ENCODE measurements around the gene ELMOD3. TPM values are rescaled to one million over a fixed set of nuclear protein-coding genes. Genes with fewer than 3 reads are reported as not detected.
A peak's percentile ranks its signal among the peaks of the same experiment; 100 is the strongest.
"Not testable (repeated sequence)": the region's sequence is repeated elsewhere in the genome, so short reads cannot be mapped to it uniquely, and the experiment has no call there.

ELMOD3 gene
- total RNA-seq, 1 experiment from 2014 or later, result 7.1 TPM

- no peak for DNase-seq (ENCODE audit: low spot score)
Observed at GRCh38 chr2:85329181-85329651, 25.4 kb upstream of the ELMOD3 start.

- not testable (repeated sequence) for DNase-seq (ENCODE audit: low spot score)
Observed at GRCh38 chr2:85329701-85330100, 24.9 kb upstream of the ELMOD3 start.

GRCh38 chr2:85330839-85331636 lies 23.5 kb upstream of the ELMOD3 start:
- DNase-seq (ENCODE audit: low spot score), result no peak

DNA sequence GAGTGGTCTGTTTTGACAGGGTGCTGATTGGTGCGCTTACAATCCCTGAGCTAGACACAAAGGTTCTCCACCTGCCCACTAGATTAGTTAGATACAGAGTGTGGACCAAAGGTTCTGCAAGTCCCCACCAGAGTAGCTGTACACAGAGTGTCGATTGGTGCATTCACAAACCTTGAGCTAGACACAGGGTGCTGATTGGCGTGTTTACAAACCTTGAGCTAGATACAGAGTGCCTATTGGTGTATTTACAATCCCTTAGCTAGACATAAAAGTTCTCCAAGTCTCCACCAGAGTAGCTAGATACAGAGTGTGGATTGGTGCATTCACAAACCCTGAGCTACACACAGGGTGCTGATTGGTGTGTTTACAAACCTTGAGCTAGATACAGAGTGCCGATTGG lies 20.7 kb upstream of the ELMOD3 start:
- not testable (repeated sequence) for DNase-seq (ENCODE audit: low spot score)

DNA sequence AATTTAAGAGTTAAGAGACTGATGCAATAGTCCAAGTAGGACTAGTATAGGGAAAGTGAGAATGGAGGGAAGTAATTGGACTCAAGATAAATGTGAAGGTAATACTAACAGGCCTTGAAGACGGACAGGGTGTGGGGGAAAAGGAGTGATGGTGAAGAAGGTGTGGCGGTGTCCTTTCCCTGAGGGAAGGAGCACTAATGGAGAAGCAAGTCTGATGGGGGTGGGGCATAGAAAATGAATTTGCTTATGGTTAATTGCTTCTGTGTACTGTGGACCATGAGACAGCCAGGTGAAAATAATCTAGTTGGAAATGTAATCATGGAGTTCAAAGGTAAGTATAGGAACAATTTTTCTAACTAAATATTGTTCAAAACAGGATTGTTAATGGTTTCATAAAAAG lies 19.6 kb upstream of the ELMOD3 start:
- no peak for DNase-seq (ENCODE audit: low spot score)

GRCh38 chr2:85340034-85340892 lies 14.3 kb upstream of the ELMOD3 start:
- no peak for DNase-seq (ENCODE audit: low spot score)

DNA sequence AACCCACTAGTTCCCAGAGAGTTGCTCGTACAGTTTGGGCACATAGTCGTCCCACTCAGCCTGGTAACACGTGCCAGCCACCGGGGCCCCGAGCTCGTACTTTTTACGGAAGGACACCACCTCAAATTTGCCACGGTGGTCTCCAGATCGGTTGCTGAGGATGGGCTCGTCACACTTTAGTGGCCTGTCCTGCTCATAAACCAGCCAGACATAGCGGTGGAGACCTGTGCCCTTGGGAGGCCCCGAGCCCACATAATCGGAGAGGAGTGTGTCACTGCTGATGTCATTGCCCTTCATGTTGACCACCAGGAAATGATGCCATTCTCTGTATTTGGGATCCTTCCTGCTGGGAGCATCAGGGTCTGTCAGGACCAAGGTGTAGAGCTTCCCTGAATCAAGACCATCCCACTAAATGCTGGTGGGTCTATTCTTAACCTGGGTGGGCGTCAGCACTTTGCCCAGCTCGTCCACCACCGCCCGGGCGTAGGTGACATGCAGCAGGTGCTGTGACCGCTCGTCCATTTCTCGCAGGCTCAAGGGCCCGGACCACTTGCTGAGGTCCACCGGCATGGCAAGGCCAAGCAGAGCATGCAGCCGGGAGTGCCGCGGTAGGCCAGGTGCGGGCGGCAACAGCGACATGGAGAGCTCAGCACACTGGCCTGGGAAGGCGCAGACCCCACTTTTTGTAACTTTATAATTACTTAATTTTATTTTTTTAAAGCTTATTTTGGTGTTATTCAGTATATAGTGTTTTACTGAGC lies 13.1 kb upstream of the ELMOD3 start:
- DNase-seq (ENCODE audit: low spot score), result no peak

DNA sequence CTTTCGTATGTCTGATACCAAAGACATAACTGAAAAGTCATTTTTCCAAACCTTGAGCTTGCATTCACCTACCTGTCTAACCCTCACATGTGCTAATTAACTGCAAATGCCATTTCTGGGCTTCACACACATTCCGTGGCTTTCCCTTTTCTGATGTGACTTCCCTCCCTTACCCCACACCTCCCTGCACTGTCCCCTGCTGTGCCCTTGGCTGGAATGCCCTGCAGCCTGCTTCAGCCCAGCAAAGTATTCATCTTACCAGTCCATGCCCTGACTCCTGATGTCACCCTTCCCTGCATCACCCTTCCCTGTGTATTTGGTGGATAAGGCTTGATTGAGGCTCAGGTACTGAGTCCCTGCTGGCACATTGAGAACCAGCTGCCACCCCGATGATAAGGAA lies 12.4 kb upstream of the ELMOD3 start:
- no peak for DNase-seq (ENCODE audit: low spot score)

- DNase-seq (ENCODE audit: low spot score), result not testable (repeated sequence)
Observed at GRCh38 chr2:85343207-85343895, 11.2 kb upstream of the ELMOD3 start.

GRCh38 chr2:85344356-85344954 lies 10.1 kb upstream of the ELMOD3 start:
- no peak for DNase-seq (ENCODE audit: low spot score)

DNA sequence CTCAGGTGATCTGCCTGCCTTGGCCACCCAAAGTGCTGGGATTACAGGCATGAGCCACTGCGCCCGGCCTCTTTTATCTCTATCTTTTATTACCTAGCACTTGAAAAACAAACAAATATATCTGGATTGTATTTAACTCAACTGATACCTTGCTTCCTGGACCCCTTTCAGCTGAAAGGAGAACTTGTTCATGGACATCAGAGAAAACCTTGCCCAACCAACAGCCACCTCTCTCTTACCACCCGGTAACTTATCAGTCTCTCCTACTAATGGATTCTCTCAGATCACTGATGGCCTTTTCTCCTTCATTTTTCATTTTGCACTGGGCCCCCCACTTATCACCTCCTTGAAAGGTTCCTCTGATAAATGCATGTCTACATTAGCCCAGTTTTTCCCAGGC lies 7.0 kb upstream of the ELMOD3 start:
- DNase-seq (ENCODE audit: low spot score), result no peak

- DNase-seq (ENCODE audit: low spot score), result peak; percentile 42
Observed at GRCh38 chr2:85353876-85354285, 688 bp upstream of the ELMOD3 start.

GRCh38 chr2:85355073-85355410 lies 473 bp downstream of the ELMOD3 start:
- no peak for DNase-seq (ENCODE audit: low spot score)

DNA sequence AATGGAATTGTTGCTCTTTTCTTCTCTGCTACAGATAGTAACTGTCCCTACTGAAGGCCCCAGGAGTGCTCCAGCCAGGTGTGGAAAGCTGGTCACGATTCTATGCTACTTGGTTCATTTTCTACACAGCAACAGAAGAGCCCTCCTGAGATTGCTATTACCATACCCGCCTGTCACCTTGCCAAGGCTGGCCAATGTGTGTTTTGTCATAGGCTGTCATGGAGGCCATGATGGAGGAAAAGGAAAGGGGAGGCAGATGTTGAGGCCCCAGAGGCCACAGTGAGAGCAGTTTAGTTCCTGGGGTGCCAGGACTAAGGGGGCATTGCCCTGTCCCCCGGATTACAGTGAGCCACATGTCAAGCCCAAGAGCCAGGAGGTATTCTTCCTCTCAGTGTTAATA lies 952 bp downstream of the ELMOD3 start:
- no peak for DNase-seq (ENCODE audit: low spot score)

DNA sequence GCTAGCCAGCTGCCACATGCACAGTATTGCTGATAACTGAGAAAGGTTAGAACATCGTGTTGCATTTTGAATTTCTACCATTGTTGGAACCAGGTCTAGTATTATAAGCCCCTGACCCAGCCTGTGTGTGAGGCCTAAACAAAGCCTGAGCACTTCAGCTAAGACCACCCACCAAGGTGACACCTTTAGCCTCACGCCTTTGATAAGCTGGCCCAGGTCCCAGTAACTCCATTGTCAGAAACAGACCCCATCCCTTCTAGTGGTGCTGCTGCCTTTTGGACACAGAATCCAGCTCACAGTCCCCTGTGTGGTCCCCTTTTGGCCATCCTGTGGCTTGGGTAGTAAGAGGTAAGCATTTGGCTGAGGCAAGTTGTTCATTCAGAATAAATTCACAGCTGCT lies 1.6 kb downstream of the ELMOD3 start:
- no peak for DNase-seq (ENCODE audit: low spot score)

GRCh38 chr2:85357736-85358135 lies 3.2 kb downstream of the ELMOD3 start:
- no peak for DNase-seq (ENCODE audit: low spot score)

- DNase-seq (ENCODE audit: low spot score), result not testable (repeated sequence)
Observed at GRCh38 chr2:85362653-85363387, 8.3 kb downstream of the ELMOD3 start.

DNA sequence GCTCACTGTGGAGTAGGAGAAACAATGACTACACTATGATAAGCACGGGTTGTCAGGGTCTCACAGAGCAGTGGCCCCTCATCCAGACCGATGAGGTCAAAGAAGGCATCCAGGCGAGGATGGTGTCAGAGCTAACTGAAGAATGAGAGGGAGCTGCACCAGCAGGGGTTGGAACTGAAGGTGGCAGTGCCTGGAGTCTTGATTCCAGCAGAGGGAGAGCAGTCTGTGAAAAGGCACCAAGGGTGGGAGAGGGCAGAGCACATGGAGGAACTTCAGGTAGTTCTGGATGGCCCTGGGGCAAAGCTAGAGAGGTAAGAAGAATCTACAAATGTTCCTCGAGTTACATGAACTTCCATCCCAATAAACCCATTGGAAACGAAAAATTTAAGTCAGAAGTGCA lies 12.6 kb downstream of the ELMOD3 start:
- DNase-seq (ENCODE audit: low spot score), result peak; percentile 14

DNA sequence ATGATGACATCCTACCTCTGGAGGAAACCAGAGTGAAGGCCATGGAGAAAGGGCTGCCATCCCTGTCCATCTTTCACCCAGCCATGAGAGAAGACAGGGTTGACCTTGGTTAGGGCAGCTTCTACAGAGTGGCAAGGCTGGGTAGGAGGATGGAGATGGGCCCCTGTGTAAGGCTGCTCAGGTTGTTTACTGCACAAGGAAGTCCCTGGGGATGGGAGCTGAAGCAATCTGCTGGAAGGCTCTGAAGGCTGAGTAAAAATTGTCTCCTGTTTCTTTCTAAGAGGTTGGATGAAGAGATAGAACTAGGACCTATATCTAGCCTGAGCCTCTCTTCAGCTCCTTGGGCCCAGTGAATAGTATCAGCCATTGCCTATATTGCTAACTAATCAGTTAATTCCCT lies 14.4 kb downstream of the ELMOD3 start:
- DNase-seq (ENCODE audit: low spot score), result no peak

DNA sequence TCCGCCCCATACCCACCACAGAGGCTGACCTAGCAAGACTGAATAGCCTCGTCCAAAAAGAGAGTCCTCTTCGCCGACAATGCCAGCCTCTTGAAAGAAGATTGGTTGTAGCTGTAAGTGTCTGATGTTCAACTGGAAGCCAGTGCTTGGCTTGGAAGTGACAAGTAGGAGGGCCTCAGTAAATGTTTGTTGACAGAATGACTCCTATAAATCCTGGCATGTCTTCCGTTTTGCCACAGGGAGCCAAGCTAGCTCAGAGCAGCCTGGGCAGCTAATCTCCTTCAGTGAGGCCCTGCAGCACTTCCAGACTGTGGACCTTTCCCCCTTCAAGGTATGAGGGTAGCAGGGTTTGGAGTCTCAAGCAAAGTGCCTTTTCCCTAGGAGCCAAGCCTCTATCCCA lies 14.9 kb downstream of the ELMOD3 start:
- peak; percentile 59 for DNase-seq (ENCODE audit: low spot score)

Data from HT-29 (cell line).